GM21737 (cell line): ENCODE data around the gene ARID4B.
"Not testable (repeated sequence)": the region's sequence is repeated elsewhere in the genome, so short reads cannot be mapped to it uniquely, and the experiment has no call there.

ENCODE experiments used
- ATAC-seq: cut with Tn5 transposase; IDR thresholded peaks from one replicate; pipeline ENCODE4 v1.9.1; 2021; ENCODE audit warnings: mild to moderate bottlenecking, moderate library complexity; ENCODE audit not compliant: unreplicated experiment

The ARID4B gene

DNA sequence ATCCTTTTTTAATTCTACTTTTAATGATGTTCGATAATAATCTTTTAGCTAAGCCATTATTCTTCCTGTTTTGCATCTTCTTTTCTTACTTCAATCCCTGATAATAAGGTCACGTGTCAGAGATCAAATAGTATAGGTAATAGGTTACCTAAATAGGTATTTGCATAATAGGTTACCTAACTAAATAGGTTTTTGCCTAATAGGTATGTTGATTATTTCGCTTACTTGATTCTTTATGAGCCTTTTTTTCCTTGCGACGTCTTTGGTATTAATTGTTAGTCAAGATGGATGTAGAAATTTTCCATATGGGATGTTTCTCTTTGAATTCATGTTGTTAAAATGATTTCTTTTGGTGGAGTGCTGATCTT lies 2.9 kb upstream of the ARID4B start:
- ATAC-seq, result no peak

DNA sequence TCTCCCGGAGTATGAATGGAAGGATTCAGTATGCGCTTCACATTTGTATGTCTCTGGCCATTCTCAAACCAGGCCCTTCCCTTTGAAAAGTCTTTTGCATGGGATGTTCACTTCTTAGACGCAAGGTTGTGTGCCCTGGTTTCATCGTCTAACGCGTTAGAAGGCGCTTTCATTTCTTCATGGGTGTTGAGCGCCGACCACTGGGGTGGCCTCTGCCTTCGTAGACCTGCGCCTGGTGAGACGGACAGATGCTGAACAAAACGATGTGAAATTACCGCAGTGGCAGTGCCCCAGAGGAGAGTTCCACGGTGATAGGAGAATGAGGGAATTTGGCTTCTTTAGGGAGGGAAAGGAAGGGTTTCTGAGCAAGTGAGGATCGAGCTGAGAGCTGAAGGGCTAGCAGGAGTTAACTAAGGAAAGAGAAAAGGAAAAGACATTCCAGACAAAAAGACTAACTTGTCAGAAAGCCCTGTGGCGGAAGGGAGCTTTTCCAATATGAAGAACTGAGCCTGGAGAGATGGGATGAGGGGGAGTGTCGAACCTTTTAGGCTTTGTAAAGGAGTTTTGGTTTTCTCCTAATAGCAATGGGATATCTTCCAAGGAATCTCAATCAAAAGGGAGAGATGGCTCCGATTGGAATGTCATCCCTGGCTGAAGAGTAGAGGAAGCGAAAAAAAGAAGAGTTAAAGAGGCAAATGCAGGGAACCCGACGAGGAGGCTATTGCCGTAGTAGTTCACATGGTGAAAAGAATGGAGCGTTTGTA lies 1.3 kb upstream of the ARID4B start:
- ATAC-seq, result peak; percentile 27

DNA sequence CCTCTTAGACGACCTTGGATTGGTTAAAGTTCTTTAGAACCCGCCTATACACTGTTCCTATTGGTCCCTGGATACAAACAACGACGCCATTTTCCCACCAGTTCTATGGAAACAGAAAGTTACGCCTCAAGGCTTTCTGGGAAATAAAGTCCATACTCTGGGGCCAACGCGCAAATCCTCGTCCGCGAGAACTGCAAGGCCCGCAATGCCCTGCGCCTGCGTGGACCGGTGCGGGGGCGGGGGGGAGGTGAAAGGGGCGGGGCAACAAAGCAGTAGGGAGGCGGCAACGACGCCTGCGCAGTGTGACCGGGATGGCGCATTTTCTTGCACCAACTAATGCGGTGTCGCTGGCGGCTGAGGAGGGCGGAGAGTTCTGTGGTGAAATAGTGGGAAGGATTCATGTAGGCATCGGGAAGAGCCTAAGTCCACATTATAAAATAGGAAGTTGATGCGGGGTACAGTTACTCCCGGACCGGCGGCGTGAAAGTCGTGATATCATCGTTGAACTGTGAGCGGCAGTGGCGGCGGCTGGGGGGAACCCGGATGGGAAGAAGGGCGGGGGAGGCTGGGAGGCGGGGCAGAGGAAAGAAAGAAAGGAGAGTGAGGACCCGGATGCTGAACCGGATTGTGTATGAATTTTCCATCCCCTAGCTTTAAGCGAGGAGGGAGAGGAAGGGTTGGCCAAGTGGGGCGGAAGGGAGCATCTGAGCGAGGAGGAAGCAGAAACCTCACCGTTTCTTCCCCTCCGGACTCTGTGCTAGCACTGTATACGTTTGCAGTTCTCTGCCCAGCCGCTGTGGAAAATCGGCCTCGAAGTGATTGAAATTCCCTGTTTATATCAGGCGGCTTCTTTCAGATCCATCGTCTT lies 526 bp upstream of the ARID4B start, which contains the start of gene GGPS1:
Gene GGPS1, plus strand, starts transcription at position 300 of the 868 bp plus-strand sequence. CDS start 6,695 bp downstream, outside the sequence.
- peak; percentile 67 for ATAC-seq

- ATAC-seq, result peak; percentile 25
These were observed 1.0 kb downstream of the ARID4B start for GRCh38 chr1:235326719-235327558.

DNA sequence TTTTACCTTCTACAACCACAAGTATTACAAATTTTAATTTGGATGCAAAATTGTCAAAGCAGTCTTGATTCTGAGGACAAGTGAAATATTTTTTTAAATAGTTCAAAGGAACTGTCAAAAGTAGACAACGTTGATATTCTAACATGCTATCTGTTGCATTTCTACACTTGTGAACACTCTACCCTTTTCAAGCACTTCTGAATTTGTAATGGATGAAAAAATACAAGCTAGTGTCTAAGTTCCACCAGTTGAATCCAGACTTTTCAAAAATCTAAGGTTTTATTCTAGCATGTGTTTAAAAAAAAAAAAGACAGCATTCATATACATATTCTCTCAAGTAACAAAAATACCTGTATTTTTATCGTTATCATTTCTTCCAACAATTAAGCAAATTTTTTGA lies 2.1 kb downstream of the ARID4B start:
- no peak for ATAC-seq

DNA sequence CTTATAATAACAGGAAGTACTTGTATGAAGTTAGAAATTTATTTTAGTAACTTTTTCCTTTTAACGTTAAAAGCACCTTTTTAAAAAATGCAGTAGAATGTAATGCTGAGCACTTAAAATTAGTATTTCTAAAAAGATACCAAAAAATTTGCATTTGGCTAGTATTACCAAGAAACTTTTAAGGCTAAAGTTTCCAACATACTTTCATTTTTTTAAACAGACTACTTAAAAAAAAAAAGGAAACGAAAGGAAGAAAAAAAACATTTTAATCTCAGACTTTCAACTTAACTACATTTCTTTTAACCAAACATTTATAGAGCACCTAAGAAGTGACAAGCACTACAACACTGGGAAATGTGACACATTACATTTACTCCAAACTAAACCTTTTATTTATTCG lies 2.8 kb downstream of the ARID4B start:
- ATAC-seq, result no peak

DNA sequence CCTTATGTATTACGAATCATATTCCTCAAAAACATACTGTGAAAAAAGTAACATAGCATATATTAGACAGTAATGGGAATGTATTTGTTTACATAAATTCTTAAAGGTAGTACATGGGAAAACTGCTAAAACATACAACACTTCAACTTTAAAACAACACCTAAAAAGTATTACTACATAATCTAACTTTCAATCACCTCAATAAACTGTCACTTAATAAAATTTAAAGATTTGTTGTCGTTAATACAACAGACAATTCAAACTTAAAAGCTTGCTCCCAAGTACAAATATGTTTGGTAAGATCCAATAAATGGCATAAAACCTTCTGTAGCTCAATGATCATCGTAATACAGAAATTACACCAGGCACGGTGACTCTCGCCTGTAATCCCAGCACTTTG lies 3.7 kb downstream of the ARID4B start:
- no peak for ATAC-seq

- ATAC-seq, result no peak
These were observed 7.3 kb downstream of the ARID4B start for GRCh38 chr1:235320521-235321179.

DNA sequence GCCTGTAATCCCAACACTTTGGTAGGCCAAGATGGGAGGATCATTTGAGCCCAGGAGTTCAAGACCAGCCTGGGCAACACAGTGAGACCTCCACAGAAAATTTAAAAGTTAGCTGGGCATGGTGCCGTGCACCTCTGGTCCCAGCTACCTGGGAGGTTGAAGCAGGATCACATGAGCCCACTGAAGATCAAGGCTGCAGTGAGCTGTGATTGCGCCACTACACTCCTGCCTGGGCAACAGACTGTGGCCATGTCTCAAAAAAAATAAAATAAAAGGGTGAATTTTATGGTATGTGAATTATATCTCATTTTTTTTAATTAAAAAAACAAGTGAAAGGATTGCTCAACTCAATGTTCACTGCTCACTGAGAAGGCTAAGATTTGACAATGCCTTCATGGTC lies 8.7 kb downstream of the ARID4B start:
- ATAC-seq, result no peak

DNA sequence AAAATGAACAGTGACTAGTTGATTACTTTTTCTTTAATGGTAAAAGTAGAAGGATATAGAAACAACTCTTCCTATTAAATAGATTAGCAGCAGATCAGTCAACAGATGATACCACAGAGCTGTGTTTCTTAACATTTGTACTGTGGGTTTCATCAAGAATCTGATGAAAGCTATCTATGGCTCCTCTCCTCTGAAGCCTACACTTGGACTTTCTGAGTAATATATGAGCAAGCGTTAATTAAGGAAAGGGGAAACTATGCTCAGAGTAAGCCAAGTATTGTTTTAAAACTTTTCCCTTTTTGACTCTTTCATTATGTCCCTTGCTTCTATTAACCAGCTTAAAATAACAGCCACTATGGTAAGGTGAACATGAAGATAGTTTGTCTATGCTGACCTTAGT lies 10.8 kb downstream of the ARID4B start:
- ATAC-seq, result no peak

- ATAC-seq, result no peak
These were observed 12.2 kb downstream of the ARID4B start for GRCh38 chr1:235315735-235316134.

DNA sequence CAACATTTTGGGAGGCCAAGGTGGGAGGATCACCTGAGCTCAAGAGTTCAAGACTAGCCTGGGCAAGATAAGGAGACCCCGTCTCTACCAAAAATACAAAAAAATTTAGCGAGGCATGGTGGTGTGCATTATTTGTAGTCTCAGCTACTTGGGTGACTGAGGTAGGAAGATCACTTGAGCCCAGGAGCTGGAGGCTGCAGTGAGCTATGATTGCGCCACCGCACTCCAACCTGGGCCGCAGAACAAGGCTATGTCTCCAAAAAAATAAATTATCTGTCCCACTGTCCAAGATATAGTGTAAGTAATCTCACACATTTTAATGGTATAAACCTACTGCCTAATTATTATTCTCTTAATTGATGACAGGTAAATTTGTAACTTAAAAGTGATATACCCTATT lies 12.8 kb downstream of the ARID4B start:
- no peak for ATAC-seq

DNA sequence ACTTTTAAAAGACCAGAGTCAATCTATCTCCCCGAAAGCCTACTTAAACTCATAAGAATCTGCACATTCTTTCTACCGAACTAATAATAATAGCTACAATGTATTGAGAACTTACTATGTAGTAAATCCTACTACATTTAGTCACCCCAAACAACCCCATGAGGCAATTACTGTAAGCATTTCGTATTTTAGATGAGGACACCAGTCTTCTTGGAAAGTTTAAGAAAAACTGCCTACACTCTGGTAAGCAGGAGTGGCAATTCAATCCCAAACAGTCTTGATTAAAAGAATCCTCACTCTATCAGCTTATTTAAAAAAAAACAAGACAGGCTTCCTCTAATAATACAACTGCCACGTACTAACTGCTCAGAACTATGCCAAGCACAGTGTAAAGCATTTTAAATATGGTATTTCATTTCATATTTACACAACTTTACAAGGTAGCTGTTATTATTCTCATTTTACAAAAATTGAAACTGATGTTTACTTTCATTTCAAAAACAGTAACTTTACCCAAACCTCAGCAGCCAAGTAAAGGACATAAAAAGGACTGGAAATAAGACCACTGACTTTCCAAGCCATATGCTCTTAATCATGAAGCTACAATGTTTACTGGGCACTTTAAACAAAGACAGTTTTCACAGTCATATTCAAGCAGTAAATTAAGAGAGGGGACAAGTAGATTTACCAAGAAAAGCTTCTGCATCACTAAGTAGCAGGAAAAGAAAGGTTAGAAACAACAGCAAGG lies 13.9 kb downstream of the ARID4B start:
- no peak for ATAC-seq

DNA sequence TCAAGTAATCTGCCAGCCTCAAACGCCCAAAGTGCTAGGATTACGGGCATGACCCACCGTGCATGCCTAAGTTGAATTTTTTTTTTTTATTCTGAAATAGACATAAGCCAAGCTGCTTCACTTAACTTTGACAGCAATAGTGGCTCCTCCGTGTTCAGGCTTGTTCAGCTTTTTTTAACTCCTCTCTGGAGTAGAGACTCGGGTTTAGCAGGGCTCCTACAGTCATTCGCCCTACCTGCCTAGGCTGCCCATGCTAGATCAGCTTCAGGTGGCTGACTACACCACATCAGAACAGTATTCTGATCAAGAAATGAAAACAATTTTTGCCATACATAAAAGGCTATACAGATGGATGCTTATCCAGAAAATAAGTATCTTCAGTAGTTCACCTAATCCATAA lies 14.7 kb downstream of the ARID4B start:
- no peak for ATAC-seq

GRCh38 chr1:235309206-235309605 lies 18.8 kb downstream of the ARID4B start:
- not testable (repeated sequence) for ATAC-seq

GRCh38 chr1:235307158-235308124 lies 20.5 kb downstream of the ARID4B start:
- ATAC-seq, result no peak

GRCh38 chr1:235304549-235305451 lies 23.2 kb downstream of the ARID4B start:
- ATAC-seq, result no peak

DNA sequence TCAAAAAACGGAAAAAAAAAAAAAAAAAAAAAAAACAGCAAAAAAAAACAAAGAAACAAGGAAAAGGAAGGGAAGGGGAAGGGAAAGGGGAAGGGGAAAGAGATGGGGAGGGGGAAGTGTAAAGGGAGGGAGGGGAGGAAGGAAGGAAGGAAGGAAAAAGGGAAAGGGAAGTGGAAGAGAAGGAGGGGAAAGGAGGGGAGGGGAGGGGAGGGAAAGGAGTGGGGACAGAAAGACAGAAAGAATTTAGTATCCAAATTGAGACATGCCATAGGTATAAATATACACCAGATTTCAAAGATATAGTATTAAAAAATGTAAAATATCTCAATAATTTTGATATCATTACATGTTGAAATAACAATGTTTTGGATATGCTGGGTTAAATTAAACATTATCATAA lies 25.8 kb downstream of the ARID4B start:
- ATAC-seq, result no peak
